Trophoblast cell (in vitro differentiated cells and primary cell): Measurements from ENCODE around the gene DLX6.

Source experiments
- DNase-seq, 2 donors: peaks; one replicate each; pipeline ENCODE4 v3.0.0-alpha.2; 2016
- H2AFZ ChIP-seq: 2 replicates; pipeline ENCODE4 v1.6.1; 2013; ENCODE audit warnings: low read length, moderate library complexity, mild to moderate bottlenecking; ENCODE audit not compliant: insufficient read depth, poor library complexity
- H2AK5ac ChIP-seq: 2 replicates; pipeline ENCODE4 v1.6.1; 2013; ENCODE audit warnings: mild to moderate bottlenecking, low read length
- H2BK120ac ChIP-seq: 2 replicates; pipeline ENCODE4 v1.6.1; 2013; ENCODE audit warnings: low read length, mild to moderate bottlenecking, moderate library complexity; ENCODE audit not compliant: insufficient read depth, poor library complexity
- H2BK12ac ChIP-seq: 2 replicates; pipeline ENCODE4 v1.6.1; 2013; ENCODE audit warnings: mild to moderate bottlenecking, low read length, moderate library complexity
- H2BK5ac ChIP-seq: 2 replicates; pipeline ENCODE4 v1.6.1; 2013; ENCODE audit warnings: low read length, low read depth, moderate library complexity, mild to moderate bottlenecking; ENCODE audit not compliant: poor library complexity
- H3K14ac ChIP-seq: 2 replicates; pipeline ENCODE4 v1.6.1; 2013; ENCODE audit warnings: mild to moderate bottlenecking, low read length
- H3K18ac ChIP-seq: 2 replicates; pipeline ENCODE4 v1.6.1; 2013; ENCODE audit warnings: mild to moderate bottlenecking, low read length
- H3K23ac ChIP-seq: 2 replicates; pipeline ENCODE4 v1.6.1; 2013; ENCODE audit warnings: low read length
- H3K27ac ChIP-seq: 2 replicates; pipeline ENCODE4 v1.5.1; 2013; ENCODE audit warnings: low read depth, mild to moderate bottlenecking, inconsistent platforms, low read length, moderate library complexity
- H3K27me3 ChIP-seq: 2 replicates; pipeline ENCODE4 v1.6.1; 2013; ENCODE audit warnings: inconsistent platforms, mild to moderate bottlenecking, low read length, moderate library complexity; ENCODE audit not compliant: insufficient read depth
- H3K36me3 ChIP-seq, 2 experiments: 1 replicate in 1 of 2; 2 replicates in 1 of 2; pipeline ENCODE4 v1.6.1; 2013; ENCODE audit warnings: low read length in 2 of 2, mild to moderate bottlenecking in 2 of 2, moderate library complexity in 1 of 2; ENCODE audit not compliant: insufficient read depth in 2 of 2, control insufficient read depth in 1 of 2
- H3K4ac ChIP-seq: 2 replicates; pipeline ENCODE4 v1.6.1; 2013; ENCODE audit warnings: low read depth, mild to moderate bottlenecking, low read length, moderate library complexity
- H3K4me1 ChIP-seq, 2 experiments: 1 replicate in 1 of 2; 2 replicates in 1 of 2; pipeline ENCODE4 v1.6.1; 2013; ENCODE audit warnings: low read length in 2 of 2, mild to moderate bottlenecking in 2 of 2, moderate library complexity in 1 of 2; ENCODE audit not compliant: insufficient read depth in 2 of 2, control insufficient read depth in 1 of 2
- H3K4me2 ChIP-seq: 2 replicates; pipeline ENCODE4 v1.6.1; 2013; ENCODE audit warnings: inconsistent platforms, mild to moderate bottlenecking, low read length, moderate library complexity
- H3K4me3 ChIP-seq: 2 replicates; pipeline ENCODE4 v1.5.1; 2013; ENCODE audit warnings: mild to moderate bottlenecking, low read depth, low read length, inconsistent platforms
- H3K79me1 ChIP-seq: one replicate; pipeline ENCODE4 v1.6.1; 2013; ENCODE audit warnings: low read length
- H3K79me2 ChIP-seq: 2 replicates; pipeline ENCODE4 v1.6.1; 2013; ENCODE audit warnings: low read length, mild to moderate bottlenecking; ENCODE audit not compliant: control insufficient read depth, insufficient read depth, poor library complexity
- H3K9ac ChIP-seq: 2 replicates; pipeline ENCODE4 v1.6.1; 2013; ENCODE audit warnings: mild to moderate bottlenecking, low read length
- H3K9me3 ChIP-seq: 2 replicates; pipeline ENCODE4 v1.6.1; 2013; ENCODE audit warnings: low read depth, mild to moderate bottlenecking, control low read depth, inconsistent platforms, low read length; ENCODE audit not compliant: insufficient read depth
- H4K12ac ChIP-seq: 2 replicates; pipeline ENCODE4 v1.6.1; 2013; ENCODE audit warnings: low read depth, mild to moderate bottlenecking, low read length, moderate library complexity
- H4K8ac ChIP-seq: 2 replicates; pipeline ENCODE4 v1.6.1; 2013; ENCODE audit warnings: low read depth, mild to moderate bottlenecking, low read length, moderate library complexity
- H4K91ac ChIP-seq: one replicate; pipeline ENCODE4 v1.6.1; 2013; ENCODE audit warnings: low read depth, mild to moderate bottlenecking, low read length, moderate library complexity
- WGBS: extraction: QIAGEN DNeasy Blood & Tissue Kit; methylation state at CpG from one replicate; pipeline ENCODE4 v1.1.7; 2013; ENCODE audit warnings: missing lambda C conversion rate; ENCODE audit not compliant: insufficient read length, insufficient coverage; ENCODE audit errors: extremely low coverage; 5-methylcytosine and 5-hydroxymethylcytosine counted together

DLX6 gene

GRCh38 chr7:96998744-96999143 is 6.6 kb upstream of the DLX6 start:
- peak in 1 of 2 donors; percentile 8 for DNase-seq
- Histone ChIP-seq H3K23ac (no peak overlapping the region), H4K12ac (no peak overlapping the region), H2BK12ac (no peak overlapping the region), H3K14ac (no peak overlapping the region), H3K4ac (no peak overlapping the region), H3K9ac (no peak overlapping the region), H3K9me3 (no peaks in the 10 kb centered on the region), H4K91ac (no peak overlapping the region), H3K79me2 (no peaks in the 10 kb centered on the region), H3K36me3 (no peaks in the 10 kb centered on the region), H3K27ac (no peak overlapping the region), H2AK5ac (no peak overlapping the region), H4K8ac (no peak overlapping the region), H3K27me3 (peaks cover 27% of the 10 kb centered on the region), H3K79me1 (peaks cover 3% of the 10 kb centered on the region), H3K18ac (no peak overlapping the region), H2BK120ac (no peak overlapping the region), H3K4me3 (no peak overlapping the region), H3K4me1 (peaks cover 10 to 26% of the 10 kb centered on the region in 2 experiments), H3K4me2 (peak overlapping the region; percentile 38), H2AFZ (no peak overlapping the region), H2BK5ac (no peak overlapping the region)
- no CpG with 5 or more reads among the region's 14 CpGs for WGBS

GRCh38 chr7:97001221-97001620 is 4.1 kb upstream of the DLX6 start:
- peaks cover 26% of the 10 kb centered on the region for H3K27me3 ChIP-seq
- no peak overlapping the region for H2BK12ac ChIP-seq
- no peaks in the 10 kb centered on the region for H3K36me3 ChIP-seq
- H3K9me3 ChIP-seq = no peaks in the 10 kb centered on the region
- no peak overlapping the region for H2BK120ac ChIP-seq
- H4K91ac ChIP-seq = no peak overlapping the region
- no peak overlapping the region for H3K4ac ChIP-seq
- no peak overlapping the region for H3K23ac ChIP-seq
- no peak overlapping the region for H3K4me2 ChIP-seq
- H4K12ac ChIP-seq = no peak overlapping the region
- H3K9ac ChIP-seq = no peak overlapping the region
- H2BK5ac ChIP-seq = no peak overlapping the region
- no peak overlapping the region for H2AFZ ChIP-seq
- no peak overlapping the region for H3K4me3 ChIP-seq
- H3K79me1 ChIP-seq = peaks cover 15% of the 10 kb centered on the region
- H3K79me2 ChIP-seq = peaks cover 4% of the 10 kb centered on the region
- peaks cover 14 to 30% of the 10 kb centered on the region in 2 experiments for H3K4me1 ChIP-seq
- H4K8ac ChIP-seq = no peak overlapping the region
- no CpG with 5 or more reads among the region's 3 CpGs for WGBS
- H3K14ac ChIP-seq = no peak overlapping the region
- DNase-seq = peak; percentile 47 to 64
- H3K27ac ChIP-seq = no peak overlapping the region
- no peak overlapping the region for H3K18ac ChIP-seq
- no peak overlapping the region for H2AK5ac ChIP-seq

GRCh38 chr7:97001656-97002554 is 3.4 kb upstream of the DLX6 start:
- no peak overlapping the region for H3K23ac ChIP-seq
- no peak overlapping the region for H3K4ac ChIP-seq
- peak overlapping the region; percentile 17 for H4K91ac ChIP-seq
- peak; percentile 90 to 94 for DNase-seq
- H3K9me3 ChIP-seq = no peaks in the 10 kb centered on the region
- no peak overlapping the region for H2BK5ac ChIP-seq
- H3K36me3 ChIP-seq = no peaks in the 10 kb centered on the region
- no peak overlapping the region for H2AFZ ChIP-seq
- no peak overlapping the region for H3K27ac ChIP-seq
- peaks cover 20% of the 10 kb centered on the region for H3K27me3 ChIP-seq
- no peak overlapping the region for H3K18ac ChIP-seq
- H3K9ac ChIP-seq = no peak overlapping the region
- H3K4me2 ChIP-seq = no peak overlapping the region
- H4K8ac ChIP-seq = peak overlapping the region; percentile 23
- H2BK12ac ChIP-seq = no peak overlapping the region
- WGBS = no CpG with 5 or more reads among the region's 39 CpGs
- peaks cover 21% of the 10 kb centered on the region for H3K79me1 ChIP-seq
- H3K4me3 ChIP-seq = no peak overlapping the region
- no peak overlapping the region for H2BK120ac ChIP-seq
- H3K4me1 ChIP-seq = peaks cover 17 to 33% of the 10 kb centered on the region in 2 experiments
- H2AK5ac ChIP-seq = no peak overlapping the region
- peak overlapping the region; percentile 30 for H3K14ac ChIP-seq
- H4K12ac ChIP-seq = no peak overlapping the region
- peaks cover 8% of the 10 kb centered on the region for H3K79me2 ChIP-seq

- Histone ChIP-seq H3K4me1 (peaks cover 22 to 34% of the 10 kb centered on the region in 2 experiments), H2BK12ac (no peak overlapping the region), H3K23ac (no peak overlapping the region), H2AK5ac (no peak overlapping the region), H3K36me3 (no peaks in the 10 kb centered on the region), H2BK120ac (no peak overlapping the region), H3K4ac (no peak overlapping the region), H3K9ac (no peak overlapping the region), H3K18ac (no peak overlapping the region), H3K79me2 (peaks cover 8% of the 10 kb centered on the region), H3K4me2 (peak overlapping the region; percentile 61), H3K4me3 (no peak overlapping the region), H3K27ac (no peak overlapping the region), H4K8ac (no peak overlapping the region), H2AFZ (no peak overlapping the region), H3K14ac (peak overlapping the region; percentile 30), H4K91ac (no peak overlapping the region), H2BK5ac (no peak overlapping the region), H3K9me3 (no peaks in the 10 kb centered on the region), H3K79me1 (peaks cover 23% of the 10 kb centered on the region), H4K12ac (no peak overlapping the region), H3K27me3 (peaks cover 12% of the 10 kb centered on the region)
- WGBS = no CpG with 5 or more reads among the region's 22 CpGs
- DNase-seq = peak; percentile 87 to 93
Measured at GRCh38 chr7:97002555-97003261, 2.6 kb upstream of the DLX6 start.
